ENCODE results near the gene EPB41L5.
"Not testable (repeated sequence)": the region's sequence is repeated elsewhere in the genome, so short reads cannot be mapped to it uniquely, and the experiment has no call there.

The EPB41L5 gene

GRCh38 chr2:120150040-120150482, 137.2 kb downstream of the EPB41L5 start:
- DNase-seq (ENCODE audit: low read depth): no peak
- TF ChIP-seq CTCF (IDR thresholded peaks at IDR 0.05; ENCODE audit: low read depth, low read length, missing control alignments): no peak
- H3K4me3 ChIP-seq (ENCODE audit: low read depth, low read length): no peak overlapping the region

DNA sequence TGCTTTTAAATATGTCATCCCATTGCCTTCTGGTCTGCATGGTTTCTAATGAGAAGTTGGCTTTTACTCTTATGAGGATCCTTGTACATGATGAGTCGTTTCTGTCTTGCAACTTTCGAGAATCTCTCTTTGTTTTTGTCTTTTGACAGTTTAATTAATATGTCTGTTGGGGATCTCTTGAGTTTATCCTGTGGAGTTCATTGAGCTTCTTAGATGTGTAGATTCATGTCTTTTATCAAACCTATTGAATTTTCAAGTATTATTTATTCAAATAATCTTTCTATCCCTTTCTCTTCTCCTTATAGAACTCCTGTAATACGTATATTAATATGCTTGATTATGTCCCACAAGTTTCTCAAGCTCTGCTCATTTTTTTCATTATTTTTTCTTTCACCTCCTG, 142.4 kb downstream of the EPB41L5 start:
- no peak for DNase-seq (ENCODE audit: low read depth)
- no peak for TF ChIP-seq CTCF (IDR thresholded peaks at IDR 0.05; ENCODE audit: low read depth, low read length, missing control alignments)
- H3K4me3 ChIP-seq (ENCODE audit: low read depth, low read length): no peak overlapping the region

GRCh38 chr2:120158658-120159057, 145.8 kb downstream of the EPB41L5 start:
- not testable (repeated sequence) for H3K4me3 ChIP-seq (ENCODE audit: low read depth, low read length)

GRCh38 chr2:120161190-120161589, 148.3 kb downstream of the EPB41L5 start:
- no peak overlapping the region for H3K4me3 ChIP-seq (ENCODE audit: low read depth, low read length)
- no peak for TF ChIP-seq CTCF (IDR thresholded peaks at IDR 0.05; ENCODE audit: low read depth, low read length, missing control alignments)
- no peak for DNase-seq (ENCODE audit: low read depth)

More at GRCh38 chr2:120158658-120159057, 145.8 kb downstream of the EPB41L5 start:
- DNase-seq (ENCODE audit: low read depth): not testable (repeated sequence)

GRCh38 chr2:120162716-120163115, 149.8 kb downstream of the EPB41L5 start:
- no peak for TF ChIP-seq CTCF (IDR thresholded peaks at IDR 0.05; ENCODE audit: low read depth, low read length, missing control alignments)
- no peak for DNase-seq (ENCODE audit: low read depth)
- H3K4me3 ChIP-seq (ENCODE audit: low read depth, low read length): no peak overlapping the region

GRCh38 chr2:120167272-120167671, 154.4 kb downstream of the EPB41L5 start:
- H3K4me3 ChIP-seq (ENCODE audit: low read depth, low read length): no peak overlapping the region
- no peak for TF ChIP-seq CTCF (IDR thresholded peaks at IDR 0.05; ENCODE audit: low read depth, low read length, missing control alignments)
- no peak for DNase-seq (ENCODE audit: low read depth)

GRCh38 chr2:120169020-120169419, 156.1 kb downstream of the EPB41L5 start:
- no peak overlapping the region for H3K4me3 ChIP-seq (ENCODE audit: low read depth, low read length)
- TF ChIP-seq CTCF (IDR thresholded peaks at IDR 0.05; ENCODE audit: low read depth, low read length, missing control alignments): no peak
- no peak for DNase-seq (ENCODE audit: low read depth)

All from GM12864 (cell line).